Measurements from ENCODE around the gene HDAC3. TPM values are rescaled to one million over a fixed set of nuclear protein-coding genes. Genes with fewer than 3 reads are reported as not detected.

HDAC3 gene
- total RNA-seq, 1 experiment from 2014 or later: 76.0 TPM

DNA sequence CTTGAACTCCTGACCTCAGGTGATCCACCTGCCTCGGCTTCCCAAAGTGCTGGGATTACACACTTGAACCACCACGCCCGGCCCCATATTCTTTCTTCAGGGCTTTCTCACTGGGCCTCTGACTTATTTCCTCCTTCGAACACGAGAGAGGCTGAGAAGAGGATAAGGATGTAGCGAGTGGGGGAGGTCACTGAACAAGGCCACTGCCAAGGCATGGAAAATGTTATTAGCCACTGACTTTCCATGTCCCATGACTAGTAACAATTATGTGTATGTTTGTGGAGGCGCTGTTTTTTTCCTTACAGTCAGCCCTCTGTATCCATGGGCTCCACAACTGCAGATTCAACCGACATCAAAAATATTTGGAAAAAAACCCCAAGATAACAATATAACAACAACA lies 26.9 kb upstream of the HDAC3 start:
- no peaks in the 10 kb centered on the region for H3K9me2 ChIP-seq (ENCODE audit: insufficient read depth)
- no peaks in the 10 kb centered on the region for H4K20me1 ChIP-seq (ENCODE audit: insufficient read depth)
- no peak for TF ChIP-seq EZH2 (IDR thresholded peaks at IDR 0.05; ENCODE audit: low read depth)
- TF ChIP-seq, protein P1, sequence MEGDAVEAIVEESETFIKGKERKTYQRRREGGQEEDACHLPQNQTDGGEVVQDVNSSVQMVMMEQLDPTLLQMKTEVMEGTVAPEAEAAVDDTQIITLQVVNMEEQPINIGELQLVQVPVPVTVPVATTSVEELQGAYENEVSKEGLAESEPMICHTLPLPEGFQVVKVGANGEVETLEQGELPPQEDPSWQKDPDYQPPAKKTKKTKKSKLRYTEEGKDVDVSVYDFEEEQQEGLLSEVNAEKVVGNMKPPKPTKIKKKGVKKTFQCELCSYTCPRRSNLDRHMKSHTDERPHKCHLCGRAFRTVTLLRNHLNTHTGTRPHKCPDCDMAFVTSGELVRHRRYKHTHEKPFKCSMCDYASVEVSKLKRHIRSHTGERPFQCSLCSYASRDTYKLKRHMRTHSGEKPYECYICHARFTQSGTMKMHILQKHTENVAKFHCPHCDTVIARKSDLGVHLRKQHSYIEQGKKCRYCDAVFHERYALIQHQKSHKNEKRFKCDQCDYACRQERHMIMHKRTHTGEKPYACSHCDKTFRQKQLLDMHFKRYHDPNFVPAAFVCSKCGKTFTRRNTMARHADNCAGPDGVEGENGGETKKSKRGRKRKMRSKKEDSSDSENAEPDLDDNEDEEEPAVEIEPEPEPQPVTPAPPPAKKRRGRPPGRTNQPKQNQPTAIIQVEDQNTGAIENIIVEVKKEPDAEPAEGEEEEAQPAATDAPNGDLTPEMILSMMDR (conservative IDR thresholded peaks at IDR 0.05): no peak
- intact Hi-C loops (cut with micrococcal nuclease; ENCODE audit: unreplicated experiment): no loop called here
- no peak overlapping the region for H3K4me3 ChIP-seq
- BruUV-seq (replicated peaks): no TSS peak
- H3K79me2 ChIP-seq (ENCODE audit: low read depth): no peaks in the 10 kb centered on the region
- DNase-seq: no peak
- H3K27me3 ChIP-seq (ENCODE audit: insufficient read depth, low read depth): no peaks in the 10 kb centered on the region
- H3K27ac ChIP-seq: no peak overlapping the region
- H3K9me3 ChIP-seq (ENCODE audit: insufficient read depth, low read depth): no peaks in the 10 kb centered on the region
- peaks cover 6% of the 10 kb centered on the region for H3F3A ChIP-seq (ENCODE audit: insufficient read depth, low read depth)
- no peak overlapping the region for H2AFZ ChIP-seq
- no peaks in the 10 kb centered on the region; the same call in 1 of the 2 replicates for H3K4me1 ChIP-seq (replicated peaks; ENCODE audit: insufficient read depth)
- H3K36me3 ChIP-seq (ENCODE audit: low read depth): 0 out of 2 replicates have a peak, but pooled peaks cover 5% of the 10 kb centered on the region
- H3K4me2 ChIP-seq: no peak overlapping the region
- ChIA-PET POLR2A (ENCODE audit: unreplicated experiment) (no interaction called here), CTCF (no interaction called here)

DNA sequence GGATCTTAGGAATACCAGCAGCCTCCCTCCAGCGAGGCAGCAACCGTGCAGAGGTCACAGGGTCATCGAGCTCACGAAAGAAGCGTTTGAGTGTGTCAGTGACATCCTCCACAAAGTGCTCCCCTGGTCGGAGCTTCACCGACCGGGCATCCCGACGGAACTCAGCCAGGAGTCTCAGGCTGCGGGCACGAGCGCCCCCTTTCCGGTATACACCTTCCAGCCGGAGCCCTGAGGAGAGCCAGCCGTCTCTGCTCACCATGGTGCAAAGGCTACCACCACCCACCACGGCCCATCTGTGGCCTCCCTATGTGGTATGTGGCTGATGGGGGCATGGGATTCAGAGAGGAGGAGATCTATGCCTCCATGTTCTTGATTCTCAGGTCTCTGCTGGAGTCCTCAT lies 25.4 kb upstream of the HDAC3 start:
- intact Hi-C loops (cut with micrococcal nuclease; ENCODE audit: unreplicated experiment): no loop called here
- no peak overlapping the region for H3K4me2 ChIP-seq
- no peaks in the 10 kb centered on the region for H3K9me3 ChIP-seq (ENCODE audit: insufficient read depth, low read depth)
- CTCF ChIA-PET: no interaction called here
- H2AFZ ChIP-seq: no peak overlapping the region
- no peak overlapping the region for H3K4me3 ChIP-seq
- no peak overlapping the region for H3K27ac ChIP-seq
- H3K79me2 ChIP-seq (ENCODE audit: low read depth): no peaks in the 10 kb centered on the region
- no peak for TF ChIP-seq EZH2 (IDR thresholded peaks at IDR 0.05; ENCODE audit: low read depth)
- TF ChIP-seq, protein P1 (conservative IDR thresholded peaks at IDR 0.05): no peak
- POLR2A ChIA-PET (ENCODE audit: unreplicated experiment): no interaction called here
- peaks cover 6% of the 10 kb centered on the region for H3F3A ChIP-seq (ENCODE audit: insufficient read depth, low read depth)
- H3K36me3 ChIP-seq (ENCODE audit: low read depth): peaks cover 7% of the 10 kb centered on the region; the same call in 1 of the 2 replicates
- no peaks in the 10 kb centered on the region for H3K27me3 ChIP-seq (ENCODE audit: insufficient read depth, low read depth)
- BruUV-seq (replicated peaks): no TSS peak
- H3K9me2 ChIP-seq (ENCODE audit: insufficient read depth): no peaks in the 10 kb centered on the region
- no peak for DNase-seq
- no peaks in the 10 kb centered on the region for H4K20me1 ChIP-seq (ENCODE audit: insufficient read depth)
- no peaks in the 10 kb centered on the region; the same call in 1 of the 2 replicates for H3K4me1 ChIP-seq (replicated peaks; ENCODE audit: insufficient read depth)

DNA sequence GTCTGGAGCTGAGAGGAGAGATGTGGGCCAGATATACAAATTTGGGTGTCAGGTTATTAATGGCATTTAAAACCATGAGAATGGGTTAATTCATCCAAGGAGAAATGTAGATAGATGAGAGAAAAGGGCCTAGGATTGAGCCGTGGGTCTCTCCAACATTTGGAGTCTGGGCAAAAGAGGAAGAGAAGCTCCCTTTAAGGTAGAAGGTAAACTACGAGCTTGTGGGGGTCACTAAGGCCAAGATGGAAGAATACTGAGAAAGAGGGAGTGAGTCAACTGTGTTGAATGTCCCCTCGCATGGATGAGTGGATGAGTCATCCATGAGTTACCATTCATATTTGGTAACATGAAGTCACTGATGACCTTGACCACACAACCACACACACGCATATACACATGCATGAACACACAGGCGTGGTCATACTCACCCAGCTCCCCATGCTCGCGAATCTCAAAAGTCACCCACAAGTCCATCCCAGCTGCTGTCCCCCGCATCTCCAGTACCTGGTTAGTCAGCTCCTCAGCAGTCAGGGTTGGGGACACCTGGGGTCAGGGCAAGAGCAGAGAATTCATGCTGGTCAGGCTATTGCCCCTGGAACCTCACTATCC lies 21.4 kb upstream of the HDAC3 start:
- ChIA-PET CTCF (interaction anchor here (0.7 kb wide), 1 partner anchor 94 kb away, joined by 3 read pairs; no protein-coding TSS in a partner anchor), POLR2A (ENCODE audit: unreplicated experiment) (interaction anchor here (0.6 kb wide), 1 partner anchor 21 kb away, joined by 3 read pairs; no protein-coding TSS in a partner anchor)
- no TSS peak for BruUV-seq (replicated peaks)
- no peaks in the 10 kb centered on the region for H4K20me1 ChIP-seq (ENCODE audit: insufficient read depth)
- no peaks in the 10 kb centered on the region for H3K9me2 ChIP-seq (ENCODE audit: insufficient read depth)
- DNase-seq: peak in 1 of 2 experiments; percentile 75
- TF ChIP-seq, protein P1 (conservative IDR thresholded peaks at IDR 0.05): no peak
- TF ChIP-seq EZH2 (IDR thresholded peaks at IDR 0.05; ENCODE audit: low read depth): no peak
- H3K4me1 ChIP-seq (replicated peaks; ENCODE audit: insufficient read depth): no peaks in the 10 kb centered on the region; the same call in 1 of the 2 replicates
- no peaks in the 10 kb centered on the region for H3K27me3 ChIP-seq (ENCODE audit: insufficient read depth, low read depth)
- peaks cover 10% of the 10 kb centered on the region; the same call in 1 of the 2 replicates for H3K36me3 ChIP-seq (ENCODE audit: low read depth)
- no peaks in the 10 kb centered on the region for H3K9me3 ChIP-seq (ENCODE audit: insufficient read depth, low read depth)
- intact Hi-C loops (cut with micrococcal nuclease; ENCODE audit: unreplicated experiment): no loop called here
- H3K4me2 ChIP-seq: no peak overlapping the region
- H3K4me3 ChIP-seq: no peak overlapping the region
- no peak overlapping the region for H3K27ac ChIP-seq
- no peak overlapping the region for H2AFZ ChIP-seq
- H3F3A ChIP-seq (ENCODE audit: insufficient read depth, low read depth): peaks cover 6% of the 10 kb centered on the region
- no peaks in the 10 kb centered on the region for H3K79me2 ChIP-seq (ENCODE audit: low read depth)

Data from PC-9 (cell line).